Thyroid gland (tissue), 4 donors: ENCODE results near the gene MRM1. TPM values are rescaled to one million over a fixed set of nuclear protein-coding genes. Genes with fewer than 3 reads are reported as not detected.

ENCODE experiments used
- total RNA-seq, 4 donors: library from RNA; depleted of rRNA; stranded (reverse); fragments of >200 nt; gene quantifications; one replicate each; pipeline ENCODE4 v1.2.3, GENCODE V29; 2016

Gene MRM1
- total RNA-seq, 4 donors from 2014 or later, result 5.8 to 9.8 (median 7.4) TPM

Other genes with a start within 250 kb of the MRM1 start
- gene TBC1D3H, start 213.1 kb upstream of the MRM1 start, total RNA-seq, result not detected
- 10 to 100 TPM; 21.6 to 46.4 (median 29.1) TPM for gene ZNHIT3, start 114.9 kb upstream of the MRM1 start, total RNA-seq
- 10 to 100 TPM; 45.6 to 80.0 (median 64.5) TPM for gene MYO19, start 66.7 kb upstream of the MRM1 start, total RNA-seq
- gene PIGW, start 66.6 kb upstream of the MRM1 start, total RNA-seq, result 10 to 100 TPM in 1 of 4 donors, 1 to 10 TPM in 3; 6.1 to 12.5 (median 7.1) TPM
- gene GGNBP2, start 56.7 kb upstream of the MRM1 start, total RNA-seq, result 10 to 100 TPM; 47.3 to 74.1 (median 58.0) TPM
- 10 to 100 TPM; 12.3 to 28.4 (median 21.4) TPM for gene DHRS11, start 9.7 kb upstream of the MRM1 start, total RNA-seq